ENCODE data around the gene BABAM2.

The BABAM2 gene

GRCh38 chr2:27911458-27912210 lies 21.1 kb downstream of the BABAM2 start:
- no peak for DNase-seq (ENCODE audit: low spot score)

GRCh38 chr2:27912512-27912911 lies 22.0 kb downstream of the BABAM2 start:
- no peak for DNase-seq (ENCODE audit: low spot score)

- no peak for DNase-seq (ENCODE audit: low spot score)
Observed at GRCh38 chr2:27914041-27914804, 23.7 kb downstream of the BABAM2 start.

GRCh38 chr2:27914805-27915175 lies 24.3 kb downstream of the BABAM2 start:
- no peak for DNase-seq (ENCODE audit: low spot score)

- DNase-seq (ENCODE audit: low spot score) = no peak
Observed at GRCh38 chr2:27915191-27915590, 24.7 kb downstream of the BABAM2 start.

GRCh38 chr2:27915874-27916273 lies 25.3 kb downstream of the BABAM2 start:
- peak; percentile 32 for DNase-seq (ENCODE audit: low spot score)

GRCh38 chr2:27916293-27916995 lies 25.9 kb downstream of the BABAM2 start:
- DNase-seq (ENCODE audit: low spot score) = no peak

GRCh38 chr2:27920148-27920885 lies 29.8 kb downstream of the BABAM2 start:
- peak; percentile 48 for DNase-seq (ENCODE audit: low spot score)

- DNase-seq (ENCODE audit: low spot score) = no peak
Observed at GRCh38 chr2:27921424-27921823, 30.9 kb downstream of the BABAM2 start.

- peak; percentile 60 for DNase-seq (ENCODE audit: low spot score)
Observed at GRCh38 chr2:27921880-27922547, 31.5 kb downstream of the BABAM2 start.

GRCh38 chr2:27922842-27923241 lies 32.3 kb downstream of the BABAM2 start:
- DNase-seq (ENCODE audit: low spot score) = no peak

- DNase-seq (ENCODE audit: low spot score) = no peak
Observed at GRCh38 chr2:27925766-27926472, 35.4 kb downstream of the BABAM2 start.

- DNase-seq (ENCODE audit: low spot score) = peak; percentile 63
Observed at GRCh38 chr2:27929916-27930486, 39.5 kb downstream of the BABAM2 start.

GRCh38 chr2:27931361-27931950 lies 40.9 kb downstream of the BABAM2 start:
- DNase-seq (ENCODE audit: low spot score) = no peak

- DNase-seq (ENCODE audit: low spot score) = peak; percentile 62
Observed at GRCh38 chr2:27932396-27932795, 41.9 kb downstream of the BABAM2 start.

GRCh38 chr2:27935026-27935425 lies 44.5 kb downstream of the BABAM2 start:
- DNase-seq (ENCODE audit: low spot score) = no peak

- DNase-seq (ENCODE audit: low spot score) = no peak
Observed at GRCh38 chr2:27940090-27940671, 49.7 kb downstream of the BABAM2 start.

GRCh38 chr2:27940982-27941381 lies 50.5 kb downstream of the BABAM2 start:
- no peak for DNase-seq (ENCODE audit: low spot score)

- DNase-seq (ENCODE audit: low spot score) = no peak
Observed at GRCh38 chr2:27942612-27943547, 52.4 kb downstream of the BABAM2 start.

Data from LoVo (cell line).